SK-N-DZ (cell line): ENCODE data around the gene PIK3R6.
"Not testable (repeated sequence)": the region's sequence is repeated elsewhere in the genome, so short reads cannot be mapped to it uniquely, and the experiment has no call there.

Experiments used
- DNase-seq: peaks from one replicate; pipeline ENCODE4 v3.0.0-alpha.2; 2015; ENCODE audit warnings: low spot score

Gene PIK3R6

DNA sequence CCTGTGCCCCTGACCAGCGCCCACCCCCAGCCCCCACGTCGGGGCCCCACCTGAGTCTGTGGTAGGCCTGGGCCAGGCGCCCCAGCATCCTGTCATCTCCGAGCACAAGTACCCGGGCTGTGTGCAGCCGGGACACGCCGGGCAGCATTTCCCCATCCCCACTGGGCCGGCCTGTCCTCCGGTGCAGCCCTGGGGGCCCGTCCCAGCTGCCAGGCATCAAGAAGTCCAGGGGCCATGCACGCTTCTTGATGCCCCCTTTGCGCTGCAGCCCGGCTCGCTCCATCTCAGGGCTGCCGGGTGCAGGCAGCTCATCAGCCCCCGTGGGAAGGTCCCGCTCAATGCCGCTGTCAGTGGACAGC, 39.0 kb downstream of the PIK3R6 start:
- DNase-seq, result no peak

DNA sequence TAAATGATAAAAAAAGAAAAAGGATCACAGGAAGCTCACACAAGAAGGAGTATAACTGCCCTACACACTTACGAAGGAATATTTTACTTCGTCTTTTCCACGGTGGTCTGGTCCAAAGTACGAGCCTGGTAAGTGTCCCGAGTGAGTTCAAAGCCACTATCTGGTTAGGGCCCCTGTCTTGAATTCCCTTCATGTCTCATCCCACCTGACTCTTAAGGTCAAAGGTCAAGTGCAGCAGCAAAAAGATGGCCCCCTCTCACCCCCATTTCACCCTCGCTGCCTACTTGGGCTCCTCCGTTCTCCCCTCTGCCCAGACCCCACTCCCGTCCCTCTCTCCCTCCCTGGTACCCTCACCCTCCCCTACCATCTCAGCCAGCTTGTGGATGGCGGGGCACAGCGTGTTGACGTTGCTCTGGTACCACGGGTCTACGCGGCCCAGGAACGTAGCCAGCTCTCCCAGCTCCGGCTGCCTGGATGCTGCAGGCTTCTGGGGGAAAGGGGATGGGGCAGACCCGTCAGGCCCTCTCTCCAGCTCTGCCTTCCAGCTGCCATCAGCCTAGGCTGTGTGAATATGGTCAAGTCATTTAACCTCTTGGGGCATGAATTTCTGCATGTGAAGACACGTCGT, 40.6 kb downstream of the PIK3R6 start:
- DNase-seq, result no peak

DNA sequence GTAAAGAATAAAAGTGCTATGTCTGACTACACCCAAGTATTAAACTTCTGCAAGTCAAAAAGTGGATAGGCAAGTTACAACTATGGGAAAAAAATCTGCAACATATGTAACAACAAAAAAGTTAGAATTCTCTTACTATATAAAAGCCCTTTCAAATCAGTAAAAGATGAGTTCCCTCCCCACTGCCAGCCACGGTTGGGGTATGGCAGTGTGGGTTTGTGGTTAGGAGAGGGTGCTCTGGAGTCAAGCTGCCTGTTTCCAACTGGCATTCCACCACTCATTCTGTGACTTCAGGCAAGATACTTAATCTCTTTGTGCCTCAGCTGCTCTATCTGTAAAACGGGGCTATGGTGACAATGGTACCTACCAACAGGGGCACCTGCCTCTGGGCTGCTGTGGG, 41.7 kb downstream of the PIK3R6 start:
- DNase-seq, result no peak

DNA sequence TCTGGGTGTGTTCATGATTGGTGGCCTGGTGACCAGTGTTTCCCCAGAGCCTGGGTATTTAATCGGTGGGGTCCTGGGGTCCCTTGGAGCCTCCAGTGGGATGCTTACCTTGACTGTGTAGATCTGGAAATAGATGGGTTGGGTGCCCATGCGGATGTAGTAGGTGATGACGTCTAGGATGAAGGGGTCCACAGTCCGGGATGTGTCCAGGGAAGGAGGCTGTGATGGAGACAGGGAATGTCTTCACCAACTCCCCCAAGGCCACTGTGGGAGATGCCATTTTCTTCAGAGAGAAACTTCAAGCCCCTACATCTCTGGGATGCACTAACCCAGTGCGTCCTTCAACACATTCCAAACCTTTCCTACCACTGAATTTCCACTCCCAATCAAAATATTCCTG, 44.2 kb downstream of the PIK3R6 start:
- no peak for DNase-seq

DNA sequence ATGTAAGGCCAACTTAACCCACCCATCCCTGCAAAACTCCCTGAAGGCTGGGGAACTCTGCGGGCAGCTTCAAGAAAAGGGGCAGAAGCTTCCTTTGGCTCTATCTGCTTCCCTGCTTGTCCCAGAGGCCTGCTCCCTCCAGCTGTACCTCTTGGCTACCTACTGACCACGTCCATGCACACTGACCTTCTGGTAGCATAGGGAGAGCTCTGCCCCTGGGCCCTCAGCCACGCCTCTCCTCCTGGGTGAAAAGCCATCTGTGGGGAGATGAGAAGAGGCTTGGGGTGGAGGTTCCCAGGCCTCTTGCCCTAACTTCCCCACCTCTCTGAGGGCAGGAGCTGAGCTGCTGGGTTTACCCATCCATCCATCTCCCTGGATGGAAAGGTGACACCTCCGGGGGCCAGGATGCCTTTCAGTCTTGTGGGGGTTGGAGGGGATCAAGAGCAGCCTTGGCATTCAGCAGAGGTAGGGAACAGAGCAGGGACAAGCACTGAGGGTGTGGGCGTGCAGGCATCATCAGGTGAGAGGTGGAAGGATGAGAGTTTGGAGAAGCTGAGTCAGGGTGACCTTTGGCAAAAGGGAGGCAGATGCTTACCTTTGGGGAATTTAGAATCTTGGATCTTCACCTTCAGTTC, 45.0 kb downstream of the PIK3R6 start:
- DNase-seq, result no peak

DNA sequence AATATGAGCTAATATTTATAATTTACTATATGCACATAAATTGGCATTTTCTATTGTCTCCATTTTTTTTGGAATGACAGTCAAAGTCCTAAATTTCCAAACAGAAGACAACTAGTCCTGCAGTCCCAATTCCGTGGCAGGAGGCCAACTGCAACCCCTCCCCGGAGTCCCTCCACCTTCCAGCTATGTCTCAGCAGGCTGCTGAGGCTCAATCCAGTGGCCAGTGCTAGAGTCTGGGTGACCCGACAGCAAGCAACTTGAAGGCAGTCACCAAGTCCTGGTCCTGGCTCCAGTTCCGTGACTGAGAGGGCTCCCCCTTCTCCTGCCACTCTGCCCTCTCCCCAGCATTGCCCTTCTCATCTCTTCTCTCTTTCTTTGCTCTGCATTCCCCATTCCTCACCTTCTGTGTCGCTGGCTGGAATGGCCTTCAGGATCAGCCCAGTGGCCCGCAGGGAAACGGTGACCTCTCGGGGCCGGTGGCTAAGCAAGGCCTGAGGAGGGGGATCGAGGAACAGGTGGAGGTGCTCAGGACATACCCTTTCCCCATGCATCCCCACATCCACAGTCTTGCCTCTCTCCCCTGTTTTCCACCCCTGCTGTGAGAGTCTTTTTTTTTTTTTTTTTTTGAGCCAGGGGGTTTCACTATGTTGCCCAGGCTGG, 45.9 kb downstream of the PIK3R6 start:
- no peak for DNase-seq

DNA sequence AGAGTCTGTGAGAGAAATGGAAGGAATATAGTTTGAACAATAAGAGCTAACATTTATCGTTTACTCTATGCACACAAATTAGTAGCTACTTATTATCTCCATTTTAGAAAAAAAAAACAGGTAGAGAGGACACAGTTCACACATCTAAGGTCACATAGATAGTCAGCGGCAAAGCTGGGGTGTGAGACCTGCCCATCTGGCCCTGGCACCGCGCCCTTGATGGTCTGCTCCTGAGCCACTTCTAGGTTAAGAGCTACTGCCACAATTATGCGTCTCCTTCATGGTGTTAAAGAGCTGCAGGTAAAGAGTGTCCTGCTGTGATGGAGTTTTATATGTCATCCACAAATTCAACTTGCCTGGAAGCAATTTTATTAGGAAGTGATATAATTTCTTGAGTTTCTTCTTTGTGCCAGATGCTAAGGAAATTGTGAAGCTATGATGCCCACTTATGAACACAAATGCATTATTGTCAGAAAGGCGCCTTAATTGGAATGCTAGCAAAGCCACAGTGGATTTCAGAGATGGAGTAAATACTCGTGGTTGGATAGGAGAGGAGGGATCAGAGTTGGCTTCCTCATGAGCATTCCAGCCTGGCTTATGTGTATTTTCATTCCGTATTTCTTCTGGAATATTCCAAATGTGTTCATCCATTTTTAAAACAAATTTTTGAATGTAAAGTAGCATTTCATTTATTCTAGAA, 47.0 kb downstream of the PIK3R6 start:
- no peak for DNase-seq

DNA sequence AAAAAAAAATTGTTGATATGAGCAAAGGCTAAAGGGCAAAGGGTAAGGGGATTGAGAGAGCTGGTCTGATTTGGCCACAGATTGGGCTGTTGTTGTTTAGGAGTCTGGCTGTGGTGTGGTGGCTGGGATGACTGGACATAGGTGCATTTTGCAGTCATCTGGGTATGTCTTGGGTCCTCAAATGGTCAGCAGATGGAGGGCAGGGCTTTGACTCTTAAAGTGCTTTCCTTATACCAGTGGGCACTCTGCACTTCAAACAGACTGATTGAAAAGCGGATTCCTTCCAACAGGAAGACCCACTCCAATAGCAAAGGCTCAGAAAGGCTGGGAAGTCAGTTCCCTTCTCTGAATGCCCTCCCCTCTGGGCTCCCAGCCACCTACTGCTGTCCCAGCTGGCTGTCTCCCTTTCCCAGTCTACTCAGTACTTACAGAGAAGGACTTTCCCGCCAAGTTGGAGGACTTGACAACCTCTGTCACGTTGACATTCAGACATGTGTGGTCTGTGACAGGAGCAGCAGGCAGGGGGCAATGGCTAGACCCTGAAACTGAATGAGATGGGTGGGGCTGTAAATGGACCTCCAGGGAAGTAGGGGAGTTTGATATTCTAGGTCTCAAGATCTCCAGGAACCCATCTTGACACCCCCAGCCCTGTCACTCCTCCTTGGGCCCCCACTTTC, 48.7 kb downstream of the PIK3R6 start:
- no peak for DNase-seq

DNA sequence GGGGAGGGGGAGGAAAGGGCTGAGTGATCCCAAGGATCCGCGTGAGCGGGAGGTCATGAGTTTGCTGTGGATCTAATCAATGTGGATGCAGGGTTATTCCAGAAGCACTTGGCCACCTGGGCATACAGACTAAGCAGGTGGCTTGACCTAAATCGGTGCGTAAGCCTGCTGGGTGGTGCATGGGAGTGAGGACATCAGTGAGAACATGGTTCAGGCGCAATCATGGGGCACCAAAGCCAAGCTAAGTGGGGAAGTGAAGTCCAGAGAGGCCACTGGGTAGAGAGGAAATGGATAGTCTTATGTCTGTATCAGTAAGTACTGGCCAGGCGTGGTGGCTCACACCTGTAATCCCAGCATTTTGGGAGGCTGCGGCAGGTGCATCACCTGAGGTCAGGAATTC, 49.4 kb downstream of the PIK3R6 start:
- no peak for DNase-seq

DNA sequence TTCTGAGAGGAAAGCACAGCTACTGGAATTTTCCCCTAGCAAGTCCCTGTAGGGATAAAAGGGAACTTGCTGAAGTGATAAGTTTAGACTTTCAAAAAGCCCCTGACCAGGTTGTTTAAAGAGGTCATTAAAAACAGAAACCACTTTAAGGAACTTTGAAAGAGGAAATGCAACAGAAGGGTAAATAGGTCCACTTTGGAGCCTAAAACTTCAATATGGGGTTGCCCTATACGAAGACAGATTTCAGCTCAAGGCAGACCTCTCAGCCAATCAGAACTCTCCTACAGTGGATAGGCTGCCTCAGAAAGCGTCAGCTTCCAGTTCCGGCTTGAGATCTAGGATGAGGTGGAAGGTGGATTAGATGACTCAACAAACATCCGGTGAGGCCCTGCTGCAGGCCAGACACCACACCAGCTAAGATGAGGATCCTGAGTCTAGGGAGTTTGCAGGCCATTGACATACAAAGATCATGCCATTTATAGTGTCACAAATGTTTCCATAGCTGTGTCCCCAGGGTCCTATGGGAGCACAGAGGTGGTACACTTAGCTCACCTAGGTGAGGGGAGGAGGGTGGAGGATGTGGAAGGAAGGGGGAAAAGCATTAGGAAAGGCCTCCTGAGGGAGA, 60.4 kb downstream of the PIK3R6 start:
- DNase-seq, result no peak

DNA sequence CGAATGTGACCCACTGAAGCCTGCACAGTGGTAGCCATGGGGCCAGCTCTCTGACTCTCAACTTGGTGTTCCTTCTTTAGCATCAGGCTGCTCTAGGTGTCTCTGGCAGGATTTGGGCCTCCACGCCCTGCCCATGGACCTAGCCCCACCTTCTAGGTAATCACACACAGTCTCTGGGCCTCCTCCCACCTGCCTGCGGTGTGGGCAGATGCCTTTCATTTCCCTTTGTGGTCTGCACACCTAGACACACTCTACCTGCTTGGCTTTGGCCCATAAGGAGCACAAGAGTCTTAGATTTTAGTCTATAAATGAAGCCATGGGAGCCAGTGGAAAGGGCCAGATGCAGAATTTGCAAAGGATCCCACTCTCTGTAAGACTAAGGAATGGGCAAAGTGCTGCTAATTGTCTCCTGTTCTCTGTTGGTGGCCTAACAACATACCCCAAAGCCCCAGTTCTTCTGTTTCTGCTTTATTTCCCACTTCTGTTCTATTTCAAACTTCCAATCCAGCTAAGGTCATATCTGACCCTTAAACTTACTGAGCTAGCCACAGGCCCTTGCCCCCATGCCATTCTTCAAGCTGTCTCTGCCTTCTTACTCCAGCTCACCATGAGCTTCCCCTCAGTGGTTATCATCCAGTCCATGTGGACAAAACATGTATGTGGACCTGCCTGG, 61.1 kb downstream of the PIK3R6 start:
- DNase-seq, result no peak

DNA sequence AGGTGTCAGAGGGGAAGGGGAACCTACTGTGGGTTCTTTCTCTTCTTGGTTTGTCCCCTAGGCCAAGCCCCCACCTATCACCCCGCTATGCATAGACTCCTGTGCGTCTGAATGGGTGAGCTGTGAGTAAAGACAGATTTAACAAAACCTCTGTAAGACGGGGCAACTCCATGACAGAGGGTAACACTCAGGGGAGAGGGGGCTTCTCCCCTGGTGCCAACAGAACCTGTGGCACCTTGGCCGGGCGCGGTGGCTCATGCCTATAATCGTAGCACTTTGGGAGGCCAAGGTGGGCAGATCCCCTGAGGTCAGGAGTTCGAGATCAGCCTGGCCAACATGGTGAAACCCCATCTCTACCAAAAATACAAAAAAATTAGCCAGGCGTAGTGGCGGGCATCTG, 62.1 kb downstream of the PIK3R6 start:
- not testable (repeated sequence) for DNase-seq

DNA sequence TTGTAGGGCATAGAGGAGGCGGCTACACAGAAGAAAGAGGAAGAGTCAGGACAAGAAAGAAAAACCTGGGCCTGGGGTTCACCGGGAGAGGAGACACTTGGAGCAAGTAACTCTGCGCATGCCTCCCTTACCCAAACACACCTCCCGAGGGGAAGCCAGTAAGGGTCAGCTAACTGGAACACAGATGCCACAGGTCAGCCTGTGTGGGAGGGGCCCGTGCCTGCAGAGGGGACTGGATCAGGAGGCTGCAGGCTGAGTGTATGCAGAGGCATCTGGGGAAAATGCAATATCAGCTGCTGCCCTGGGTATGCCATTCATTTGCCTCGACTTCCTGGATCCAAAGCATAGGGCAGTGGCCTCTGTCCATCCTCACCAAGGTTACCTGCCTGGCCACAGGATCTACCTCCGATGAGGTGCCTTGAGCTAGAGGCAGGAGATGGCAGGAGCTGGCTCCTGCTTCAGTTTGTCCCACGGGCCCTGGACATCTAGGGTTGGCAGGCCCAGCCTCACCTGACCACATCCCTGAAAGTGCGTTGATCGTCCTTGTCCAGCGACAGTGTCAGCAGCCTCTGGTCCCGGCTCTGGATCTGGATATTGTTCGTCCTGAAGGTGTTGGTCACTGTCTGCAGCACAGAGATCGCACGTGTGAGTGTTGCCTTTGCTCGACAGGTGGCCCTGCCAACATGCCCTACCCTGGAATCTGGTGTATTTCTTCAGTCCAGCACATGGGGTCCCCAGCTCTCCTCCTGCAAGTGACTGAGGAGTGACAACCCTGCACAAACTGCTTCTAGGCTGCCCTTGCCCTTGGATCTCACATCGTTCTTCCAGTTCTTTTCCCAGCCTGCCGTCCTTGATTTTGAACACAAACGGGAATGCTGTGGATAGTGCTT, 63.7 kb downstream of the PIK3R6 start:
- no peak for DNase-seq

DNA sequence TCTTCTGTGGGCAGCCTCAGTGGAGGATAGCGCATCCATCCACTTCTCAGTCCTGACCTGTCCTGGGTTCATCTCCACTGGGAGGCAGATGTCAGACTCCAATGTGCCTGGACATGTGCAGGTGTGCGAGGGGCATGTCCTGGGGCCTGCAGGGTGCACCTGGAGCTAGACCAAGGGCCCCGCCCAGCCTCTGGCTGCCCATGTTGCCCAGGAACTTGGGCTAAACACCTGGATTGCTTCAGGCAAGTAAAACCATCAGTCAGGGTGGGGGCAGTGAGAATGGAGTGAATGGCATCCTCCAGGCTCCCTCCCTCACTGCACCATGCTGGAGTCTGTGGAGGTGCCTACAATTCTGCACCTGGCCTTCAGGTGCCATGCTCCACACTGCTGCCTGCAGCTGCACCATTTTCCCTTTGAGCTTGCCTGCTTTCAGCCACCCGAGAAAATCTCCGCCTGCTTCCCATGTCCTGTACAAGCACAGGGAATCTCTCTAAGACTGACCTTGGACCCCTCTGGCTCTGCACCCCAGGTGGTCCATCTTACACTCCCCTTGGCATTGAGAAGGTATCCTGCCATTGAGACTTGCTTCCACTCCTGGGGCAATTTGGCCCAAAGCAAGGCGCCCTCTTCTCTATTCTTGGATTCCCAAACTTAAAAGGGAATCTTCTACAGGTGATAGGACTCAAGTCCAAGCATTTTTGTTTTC, 66.2 kb downstream of the PIK3R6 start:
- no peak for DNase-seq

DNA sequence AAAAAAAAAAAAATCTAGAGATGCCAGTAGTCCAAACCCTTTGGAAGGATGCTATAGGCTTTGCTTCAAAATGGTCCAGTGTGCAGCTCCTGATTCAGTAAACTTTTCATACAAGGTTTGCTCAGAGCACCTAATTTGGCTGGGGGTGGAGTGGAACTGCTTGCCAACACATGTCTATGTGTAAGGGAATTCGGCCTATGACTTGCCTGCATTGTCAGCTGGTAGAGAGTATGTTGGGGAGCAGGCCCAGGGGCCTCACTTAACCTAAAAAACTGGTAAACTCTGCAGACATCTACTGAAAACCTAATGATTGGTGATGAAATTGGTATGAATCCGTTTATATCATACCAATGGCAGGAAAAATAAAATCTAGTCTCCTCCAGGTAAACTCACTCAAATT, 66.8 kb downstream of the PIK3R6 start:
- no peak for DNase-seq

DNA sequence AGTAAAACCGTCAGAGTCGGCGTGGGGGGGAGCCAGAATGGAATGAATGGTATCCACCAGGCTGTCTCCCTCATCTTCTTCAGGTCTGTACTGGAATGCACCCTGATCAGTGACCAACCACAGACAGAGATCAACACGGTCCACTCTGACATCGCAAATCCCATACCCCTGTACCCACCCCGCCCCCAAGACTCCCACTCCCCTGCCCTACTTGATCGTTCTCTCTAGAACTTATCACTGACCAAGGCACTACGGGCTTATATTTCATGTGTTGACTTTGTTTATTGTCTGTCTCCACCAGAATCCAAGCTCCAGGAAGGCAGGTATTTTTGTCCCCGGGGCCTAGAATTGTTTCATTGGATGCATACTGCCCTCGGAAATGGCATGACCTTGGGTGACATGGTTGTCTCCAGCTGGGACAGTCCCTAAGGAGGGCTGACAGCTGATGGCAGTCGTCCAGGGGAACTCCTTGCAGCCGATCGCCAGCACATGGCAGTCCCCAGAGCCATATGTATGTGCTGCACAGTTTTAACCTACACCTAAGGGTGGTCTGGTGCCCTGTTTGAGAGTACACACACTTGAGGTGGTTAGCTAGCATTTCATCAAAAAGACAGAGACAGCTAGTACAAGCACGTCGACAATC, 67.8 kb downstream of the PIK3R6 start:
- no peak for DNase-seq

DNA sequence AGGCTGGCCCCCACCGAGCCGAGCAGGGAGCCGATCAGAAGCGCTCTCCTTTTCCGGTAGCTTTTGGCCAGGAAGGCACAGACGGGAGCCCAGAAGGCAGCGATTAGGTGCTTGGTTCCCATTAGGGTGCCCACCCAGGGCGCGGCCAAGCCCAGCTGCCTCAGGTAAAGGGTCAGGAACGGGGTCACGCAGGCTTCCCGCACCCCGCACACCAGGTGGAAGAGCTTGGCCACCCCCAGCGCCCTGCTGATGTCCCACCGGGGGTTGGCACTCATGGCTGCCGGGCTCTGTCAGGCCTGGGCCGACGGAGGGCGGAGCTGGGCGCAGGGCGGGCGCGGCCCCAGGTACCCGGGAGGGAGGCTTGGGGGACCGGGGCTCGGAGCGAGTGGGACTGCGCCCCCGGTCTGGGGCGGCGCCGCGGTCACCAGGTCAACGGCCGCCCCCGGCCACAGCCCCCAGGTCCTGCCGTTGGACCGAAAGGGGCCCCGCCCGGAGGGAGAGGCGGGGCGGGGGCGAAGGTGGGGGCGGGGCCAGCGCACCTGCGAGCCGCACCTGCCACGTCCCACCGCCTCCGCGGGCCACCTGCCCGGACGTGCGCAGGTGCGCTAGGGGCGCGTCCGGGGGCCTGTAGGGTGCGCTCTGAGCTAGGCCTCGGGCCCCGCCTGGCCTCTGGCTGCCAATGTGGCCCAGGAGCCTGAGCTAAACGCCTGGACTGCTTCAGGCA, 68.5 kb downstream of the PIK3R6 start, which contains the start of gene MFSD6L:
Gene MFSD6L (minus strand): TSS at position 520 of the 724 bp plus-strand sequence. CDS start 245 bp downstream, at position 275.
- no peak for DNase-seq
